Measurements from ENCODE around the gene CCDC127.
"Not testable (repeated sequence)": the region's sequence is repeated elsewhere in the genome, so short reads cannot be mapped to it uniquely, and the experiment has no call there.

CCDC127 gene

GRCh38 chr5:173392-174290 lies 44.3 kb downstream of the CCDC127 start:
- no peak for DNase-seq (ENCODE audit: low read depth, low spot score)

- DNase-seq (ENCODE audit: low read depth, low spot score), result no peak
Observed at GRCh38 chr5:172841-173251, 45.1 kb downstream of the CCDC127 start.

GRCh38 chr5:172421-172820 lies 45.5 kb downstream of the CCDC127 start:
- DNase-seq (ENCODE audit: low read depth, low spot score), result no peak

- DNase-seq (ENCODE audit: low read depth, low spot score), result no peak
Observed at GRCh38 chr5:171801-172331, 46.1 kb downstream of the CCDC127 start.

- no peak for DNase-seq (ENCODE audit: low read depth, low spot score)
Observed at GRCh38 chr5:170971-171800, 46.8 kb downstream of the CCDC127 start.

- no peak for DNase-seq (ENCODE audit: low read depth, low spot score)
Observed at GRCh38 chr5:169728-170094, 48.2 kb downstream of the CCDC127 start.

GRCh38 chr5:169071-169727 lies 48.8 kb downstream of the CCDC127 start:
- DNase-seq (ENCODE audit: low read depth, low spot score), result no peak

- no peak for DNase-seq (ENCODE audit: low read depth, low spot score)
Observed at GRCh38 chr5:167982-168660, 49.8 kb downstream of the CCDC127 start.

- DNase-seq (ENCODE audit: low read depth, low spot score), result no peak
Observed at GRCh38 chr5:167511-167910, 50.4 kb downstream of the CCDC127 start.

- no peak for DNase-seq (ENCODE audit: low read depth, low spot score)
Observed at GRCh38 chr5:166441-167372, 51.2 kb downstream of the CCDC127 start.

- not testable (repeated sequence) for DNase-seq (ENCODE audit: low read depth, low spot score)
Observed at GRCh38 chr5:164783-165182, 53.2 kb downstream of the CCDC127 start.

- no peak for DNase-seq (ENCODE audit: low read depth, low spot score)
Observed at GRCh38 chr5:164244-164643, 53.7 kb downstream of the CCDC127 start.

GRCh38 chr5:163841-164240 lies 54.1 kb downstream of the CCDC127 start:
- no peak for DNase-seq (ENCODE audit: low read depth, low spot score)

- no peak for DNase-seq (ENCODE audit: low read depth, low spot score)
Observed at GRCh38 chr5:163338-163620, 54.7 kb downstream of the CCDC127 start.

- no peak for DNase-seq (ENCODE audit: low read depth, low spot score)
Observed at GRCh38 chr5:162565-163337, 55.2 kb downstream of the CCDC127 start.

GRCh38 chr5:162190-162564 lies 55.8 kb downstream of the CCDC127 start:
- no peak for DNase-seq (ENCODE audit: low read depth, low spot score)

- no peak for DNase-seq (ENCODE audit: low read depth, low spot score)
Observed at GRCh38 chr5:161803-162110, 56.2 kb downstream of the CCDC127 start.

- DNase-seq (ENCODE audit: low read depth, low spot score), result no peak
Observed at GRCh38 chr5:160921-161802, 56.8 kb downstream of the CCDC127 start.

GRCh38 chr5:160173-160510 lies 57.8 kb downstream of the CCDC127 start:
- DNase-seq (ENCODE audit: low read depth, low spot score), result no peak
